Fibroblast of lung (primary cell): ENCODE measurements around the gene DEK. TPM values are rescaled to one million over a fixed set of nuclear protein-coding genes. Genes with fewer than 3 reads are reported as not detected.
"Not testable (repeated sequence)": the region's sequence is repeated elsewhere in the genome, so short reads cannot be mapped to it uniquely, and the experiment has no call there.

Source experiments
- DNase-seq, 2 donors: peaks; one replicate each; pipeline versions ENCODE4 v3.0.0 to v3.0.0-alpha.2; 2010; ENCODE audit warnings: low read depth in 2 of 2
- H2AFZ ChIP-seq: 2 replicates; pipeline ENCODE4 v1.5.1; 2012; ENCODE audit warnings: low read length, control low read depth, inconsistent platforms
- H3K27ac ChIP-seq: 2 replicates; pipeline ENCODE4 v1.5.1; 2011; ENCODE audit warnings: low read length, control low read depth; ENCODE audit not compliant: insufficient read depth
- H3K27me3 ChIP-seq: 2 replicates; pipeline ENCODE4 v1.5.1; 2011; ENCODE audit warnings: mild to moderate bottlenecking, low read length; ENCODE audit not compliant: control insufficient read depth, insufficient read depth
- H3K36me3 ChIP-seq: 2 replicates; pipeline ENCODE4 v1.5.1; 2011; ENCODE audit warnings: low read length; ENCODE audit not compliant: control insufficient read depth, insufficient read depth
- H3K4me1 ChIP-seq: 2 replicates; pipeline ENCODE4 v1.5.1; 2011; ENCODE audit warnings: low read length; ENCODE audit not compliant: control insufficient read depth, insufficient read depth; ENCODE audit errors: extremely low read depth
- H3K4me2 ChIP-seq: 2 replicates; pipeline ENCODE4 v1.5.1; 2011; ENCODE audit warnings: low read length, control low read depth; ENCODE audit not compliant: insufficient read depth; ENCODE audit errors: extremely low read depth
- H3K4me3 ChIP-seq, 4 experiments: fragments of 200-600 bp in 1 of 4; sonication (generic) in 1 of 4; replicated peaks in 1 of 4; 2 replicates each; pipeline ENCODE4 v1.5.1; 2011 to 2016; ENCODE audit warnings: low read length in 4 of 4, low read depth in 3 of 4, mild to moderate bottlenecking in 3 of 4, control low read depth in 2 of 4, inconsistent platforms in 1 of 4, mixed read lengths in 1 of 4; ENCODE audit not compliant: insufficient read depth in 1 of 4; ENCODE audit errors: control extremely low read depth in 1 of 4
- H3K79me2 ChIP-seq: 2 replicates; pipeline ENCODE4 v1.5.1; 2012; ENCODE audit warnings: mild to moderate bottlenecking, low read length, inconsistent platforms; ENCODE audit not compliant: control insufficient read depth, insufficient read depth
- H3K9ac ChIP-seq: 2 replicates; pipeline ENCODE4 v1.5.1; 2011; ENCODE audit warnings: mild to moderate bottlenecking, low read length, control low read depth; ENCODE audit not compliant: insufficient read depth
- H3K9me3 ChIP-seq: 2 replicates; pipeline ENCODE4 v1.5.1; 2012; ENCODE audit warnings: low read depth, low read length; ENCODE audit not compliant: control insufficient read depth, insufficient read depth
- H4K20me1 ChIP-seq: 2 replicates; pipeline ENCODE4 v1.5.1; 2011; ENCODE audit warnings: low read length; ENCODE audit not compliant: control insufficient read depth, insufficient read depth; ENCODE audit errors: extremely low read depth
- EZH2 ChIP-seq: IDR thresholded peaks from 2 replicates; pipeline ENCODE4 v1.5.1; 2012; ENCODE audit warnings: low read length, control low read depth, mild to moderate bottlenecking; ENCODE audit errors: missing control alignments
- polyA plus RNA-seq, 2 donors: library from polyadenylated mRNA; depleted of rRNA in 1 of 2; stranded (reverse) in 1 of 2; unstranded in 1 of 2; fragments of >200 nt; gene quantifications; 2 replicates each; pipeline ENCODE4 v1.2.1, GENCODE V29; 2011 to 2012; ENCODE audit warnings: missing spikeins in 1 of 2
- total RNA-seq: library from RNA; depleted of rRNA; stranded (reverse); fragments of >200 nt; gene quantifications from 2 replicates; pipeline ENCODE4 v1.2.1, GENCODE V29; 2014
- TF ChIP-seq, protein P1 (sequence below), 2 donors: IDR thresholded peaks in 1 of 2; conservative IDR thresholded peaks in 1 of 2; 1 replicate in 1 of 2; 2 replicates in 1 of 2; pipeline ENCODE4 v1.5.1; 2011 to 2012; ENCODE audit warnings: low read length in 2 of 2, control low read depth in 1 of 2, inconsistent platforms in 1 of 2, low read depth in 1 of 2, mild to moderate bottlenecking in 1 of 2

DEK gene
- total and polyA plus RNA-seq, 2 donors (not counting 1 experiment from before 2014, with no cell fraction given), result 108 to 148 TPM

DNA sequence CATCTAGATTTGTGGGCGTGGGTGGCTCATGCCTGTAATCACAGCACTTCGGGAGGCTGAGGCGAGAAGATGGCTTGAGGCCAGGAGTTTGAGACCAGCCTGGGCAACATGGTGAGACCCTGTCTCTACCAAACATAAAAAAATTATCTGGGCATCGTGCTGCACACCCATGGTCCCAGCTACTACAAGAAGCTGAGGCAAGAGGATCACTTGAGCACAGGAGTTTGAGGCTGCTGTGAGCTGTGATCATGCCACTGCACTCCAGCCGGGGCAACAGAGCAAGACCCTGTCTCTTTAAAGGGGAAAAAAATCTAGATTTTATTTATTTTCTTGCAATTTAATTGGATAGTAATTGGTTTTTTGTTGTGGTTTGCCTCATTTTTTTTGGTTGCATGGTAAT lies 53.6 kb downstream of the DEK start:
- H3K4me3 ChIP-seq, result no peak overlapping the region
- H3K4me2 ChIP-seq, result no peak overlapping the region
- no peak for TF ChIP-seq EZH2
- TF ChIP-seq, protein P1, sequence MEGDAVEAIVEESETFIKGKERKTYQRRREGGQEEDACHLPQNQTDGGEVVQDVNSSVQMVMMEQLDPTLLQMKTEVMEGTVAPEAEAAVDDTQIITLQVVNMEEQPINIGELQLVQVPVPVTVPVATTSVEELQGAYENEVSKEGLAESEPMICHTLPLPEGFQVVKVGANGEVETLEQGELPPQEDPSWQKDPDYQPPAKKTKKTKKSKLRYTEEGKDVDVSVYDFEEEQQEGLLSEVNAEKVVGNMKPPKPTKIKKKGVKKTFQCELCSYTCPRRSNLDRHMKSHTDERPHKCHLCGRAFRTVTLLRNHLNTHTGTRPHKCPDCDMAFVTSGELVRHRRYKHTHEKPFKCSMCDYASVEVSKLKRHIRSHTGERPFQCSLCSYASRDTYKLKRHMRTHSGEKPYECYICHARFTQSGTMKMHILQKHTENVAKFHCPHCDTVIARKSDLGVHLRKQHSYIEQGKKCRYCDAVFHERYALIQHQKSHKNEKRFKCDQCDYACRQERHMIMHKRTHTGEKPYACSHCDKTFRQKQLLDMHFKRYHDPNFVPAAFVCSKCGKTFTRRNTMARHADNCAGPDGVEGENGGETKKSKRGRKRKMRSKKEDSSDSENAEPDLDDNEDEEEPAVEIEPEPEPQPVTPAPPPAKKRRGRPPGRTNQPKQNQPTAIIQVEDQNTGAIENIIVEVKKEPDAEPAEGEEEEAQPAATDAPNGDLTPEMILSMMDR (conservative IDR thresholded peaks at IDR 0.05 in 1 of 2, IDR thresholded peaks at IDR 0.05 in 1 of 2; ENCODE audit: low read depth in 1 of 2, low read length in 2 of 2), result no peak
- no peaks in the 10 kb centered on the region for H3K4me1 ChIP-seq
- no peaks in the 10 kb centered on the region for H4K20me1 ChIP-seq
- H3K79me2 ChIP-seq, result no peaks in the 10 kb centered on the region
- H3K9ac ChIP-seq, result no peak overlapping the region
- no peak overlapping the region for H3K27ac ChIP-seq
- no peaks in the 10 kb centered on the region for H3K9me3 ChIP-seq
- no peaks in the 10 kb centered on the region for H3K27me3 ChIP-seq
- no peak for DNase-seq
- H3K36me3 ChIP-seq, result no peaks in the 10 kb centered on the region
- H2AFZ ChIP-seq, result no peak overlapping the region

DNA sequence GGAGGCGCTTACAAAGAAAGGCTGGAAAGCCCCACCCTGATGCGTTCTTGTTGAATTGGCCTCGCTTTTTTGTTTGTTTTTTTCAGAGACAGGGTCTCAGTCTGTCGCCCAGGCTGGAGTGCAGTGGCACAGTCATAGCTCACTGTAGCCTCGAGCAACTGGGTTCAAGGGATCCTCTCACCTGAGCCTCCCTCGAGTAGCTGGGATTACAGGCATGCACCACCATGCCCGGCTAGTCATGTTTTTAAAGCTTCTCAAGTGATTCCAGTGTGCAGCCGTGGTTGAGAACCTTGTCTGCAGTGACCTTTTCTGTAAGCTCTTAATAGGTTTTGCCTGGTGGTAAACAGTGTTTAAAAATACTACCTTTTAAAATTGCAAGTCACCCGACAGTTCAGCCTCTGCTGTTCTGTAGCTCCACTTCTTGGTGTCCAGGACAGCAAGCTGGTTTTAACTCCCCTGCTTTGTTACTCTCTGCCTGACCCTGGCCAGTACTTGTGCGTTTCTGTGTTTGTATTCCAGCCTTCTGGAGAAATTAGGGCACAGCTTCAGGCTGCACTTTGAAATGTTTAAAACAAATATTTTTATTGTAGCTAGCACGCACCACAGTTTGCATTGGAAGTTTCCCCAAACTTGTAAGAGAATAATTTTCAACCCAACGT lies 54.7 kb downstream of the DEK start:
- Histone ChIP-seq H3K79me2 (no peaks in the 10 kb centered on the region), H2AFZ (no peak overlapping the region), H4K20me1 (no peaks in the 10 kb centered on the region), H3K27me3 (no peaks in the 10 kb centered on the region), H3K4me3 (no peak overlapping the region), H3K4me2 (no peak overlapping the region), H3K4me1 (no peaks in the 10 kb centered on the region), H3K9ac (no peak overlapping the region), H3K27ac (no peak overlapping the region), H3K36me3 (no peaks in the 10 kb centered on the region), H3K9me3 (no peaks in the 10 kb centered on the region)
- no peak for TF ChIP-seq EZH2
- TF ChIP-seq, protein P1 (conservative IDR thresholded peaks at IDR 0.05 in 1 of 2, IDR thresholded peaks at IDR 0.05 in 1 of 2; ENCODE audit: low read depth in 1 of 2, low read length in 2 of 2), result no peak
- no peak for DNase-seq

- H3K9ac ChIP-seq, H3K4me2 ChIP-seq, DNase-seq: not testable (repeated sequence)
Observed at GRCh38 chr6:18208778-18209177, 55.6 kb downstream of the DEK start.

More at GRCh38 chr6:18208778-18209177, 55.6 kb downstream of the DEK start:
- not testable (repeated sequence) for H3K27ac ChIP-seq, H3K27me3 ChIP-seq, H3K4me3 ChIP-seq, H3K36me3 ChIP-seq, H3K79me2 ChIP-seq, H4K20me1 ChIP-seq, H2AFZ ChIP-seq, H3K9me3 ChIP-seq, H3K4me1 ChIP-seq
